GM10847 (cell line): ENCODE measurements around the gene JMY.

Source experiments
- POLR2A ChIP-seq: IDR thresholded peaks from 2 replicates; pipeline ENCODE4 v1.6.1; 2011; ENCODE audit not compliant: insufficient read length; ENCODE audit errors: extremely low read depth

Gene JMY

DNA sequence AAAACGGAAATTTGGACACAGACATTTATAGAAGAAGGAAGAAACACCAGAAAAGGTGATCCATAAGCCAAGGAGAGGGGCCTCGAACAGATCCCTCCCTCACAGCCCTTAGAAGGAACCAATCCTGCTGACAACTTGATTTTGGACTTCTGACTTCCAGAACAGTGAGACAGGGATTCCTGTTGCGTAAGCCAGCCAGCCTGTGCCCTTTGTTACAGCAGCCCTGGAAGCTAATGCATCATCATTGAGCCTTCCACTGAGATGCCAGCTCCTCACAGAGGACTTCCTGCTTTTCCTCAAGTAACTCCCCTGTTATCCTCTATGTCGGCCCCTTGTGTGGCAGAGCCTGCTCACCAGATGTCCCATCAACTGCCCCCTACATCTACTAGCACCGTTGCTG lies 94.1 kb downstream of the JMY start:
- no peak for TF ChIP-seq POLR2A

DNA sequence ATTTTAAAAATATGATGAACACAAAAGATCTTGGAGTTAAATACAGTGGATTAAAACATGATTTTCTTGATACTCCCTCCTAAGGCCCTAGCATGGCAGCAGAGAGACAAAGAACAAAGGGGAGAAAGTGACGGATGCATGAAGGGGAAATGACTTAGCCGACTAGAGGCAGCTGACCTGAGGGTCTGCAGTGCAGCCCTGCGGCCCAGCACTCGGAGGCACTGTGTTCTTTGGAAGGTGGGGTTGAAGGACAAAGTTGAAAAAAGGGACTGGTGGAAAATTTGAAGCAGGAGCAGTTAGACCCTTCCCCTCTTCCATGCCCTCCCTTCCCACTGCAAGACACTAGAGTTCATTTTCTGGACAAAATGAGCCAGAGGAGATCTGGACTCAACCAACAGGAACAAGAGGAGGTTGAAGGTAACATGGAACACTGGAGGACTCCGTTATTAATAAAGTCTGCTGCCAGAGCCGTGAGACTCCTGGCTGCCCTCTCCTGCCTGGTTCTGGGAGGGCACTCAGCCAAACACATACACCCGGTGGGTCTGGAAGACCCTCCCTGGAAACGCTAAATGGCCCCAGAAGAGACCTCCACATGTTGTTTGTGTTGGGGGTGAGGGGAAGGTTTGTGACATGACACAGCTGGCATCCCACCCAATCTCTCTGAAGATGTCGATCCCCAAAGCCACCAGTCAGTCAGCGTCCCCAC lies 98.1 kb downstream of the JMY start:
- TF ChIP-seq POLR2A: no peak

DNA sequence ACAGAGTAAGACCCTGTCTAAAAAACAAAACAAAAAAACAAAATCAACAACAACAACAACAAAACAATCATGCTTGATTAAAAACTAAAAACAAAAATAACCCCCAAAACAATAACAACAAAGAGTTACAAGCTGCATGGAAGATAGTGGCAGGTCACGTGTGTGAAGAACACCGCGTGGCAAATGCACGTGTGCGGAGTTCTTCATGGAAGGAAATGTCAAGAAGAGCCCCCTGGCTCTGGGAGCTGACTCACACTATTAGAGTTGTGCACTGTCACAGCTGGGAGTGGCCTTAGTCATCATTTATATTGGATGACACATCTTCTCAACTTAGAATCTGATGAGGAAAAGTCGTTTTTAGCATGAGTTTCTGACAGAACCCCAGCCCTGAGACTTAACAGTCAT lies 110.5 kb downstream of the JMY start:
- no peak for TF ChIP-seq POLR2A

DNA sequence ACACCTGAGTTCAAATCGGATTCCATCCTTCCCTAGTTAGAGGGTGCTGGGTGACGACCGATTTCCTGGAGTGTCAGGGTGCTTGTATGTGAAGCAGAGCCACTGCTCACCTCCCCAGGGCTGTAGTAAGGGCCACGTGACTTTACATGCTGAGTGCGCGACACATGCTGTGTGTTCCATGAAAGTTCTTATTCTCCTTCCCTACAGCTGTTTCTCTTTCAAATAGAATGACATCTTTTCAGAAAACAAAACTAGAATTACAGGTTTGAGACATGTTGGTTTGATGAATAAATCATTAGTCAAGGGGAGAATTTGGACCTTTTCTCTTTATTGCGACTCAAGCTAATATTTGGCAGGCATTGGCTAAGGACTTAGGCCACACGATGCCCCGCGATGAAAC lies 113.1 kb downstream of the JMY start:
- TF ChIP-seq POLR2A: no peak

DNA sequence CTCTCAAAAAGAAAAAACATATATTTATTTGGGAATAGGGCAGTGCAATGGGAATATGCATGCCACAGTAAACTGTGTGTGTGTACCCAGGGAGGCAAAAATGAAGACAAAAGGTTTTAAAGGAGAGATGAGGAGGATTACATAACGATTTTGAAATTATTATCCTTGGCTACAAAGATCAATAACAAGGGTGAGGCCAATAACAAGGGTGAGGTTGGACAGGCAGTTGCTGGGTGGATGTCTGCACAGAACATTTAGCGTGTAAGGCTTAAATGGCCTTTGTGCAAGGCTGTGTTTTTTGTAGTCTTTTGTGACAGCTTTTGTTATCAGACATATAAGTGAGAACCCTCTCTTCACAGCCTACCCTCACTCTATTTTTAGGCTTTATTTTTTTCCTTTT lies 114.0 kb downstream of the JMY start:
- TF ChIP-seq POLR2A: no peak

DNA sequence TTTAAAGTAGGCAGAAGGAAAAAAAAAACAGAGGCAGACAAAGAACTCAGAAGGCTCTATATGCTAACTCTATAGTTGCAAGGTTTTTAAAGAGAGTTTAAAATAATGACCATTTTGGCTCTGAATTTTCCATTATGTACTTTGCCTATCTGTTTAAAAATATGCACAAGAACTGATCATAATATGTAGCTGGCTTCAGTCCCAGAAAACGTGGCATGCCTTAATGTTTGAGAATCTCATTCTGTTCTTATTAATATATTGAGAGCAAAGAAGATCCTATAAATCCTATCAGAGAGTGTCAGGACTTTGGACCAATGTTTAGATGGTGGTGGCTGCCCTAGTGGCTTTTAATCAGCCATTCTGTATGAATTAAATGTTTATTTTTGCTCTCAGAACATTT lies 121.5 kb downstream of the JMY start:
- no peak for TF ChIP-seq POLR2A
